SK-N-SH (cell line): Measurements from ENCODE around the gene RRBP1. TPM values are rescaled to one million over a fixed set of nuclear protein-coding genes. Genes with fewer than 3 reads are reported as not detected.

Source experiments
- CTCF ChIA-PET: fragments of 300-600, 350-600 bp; formaldehyde crosslinking; extraction: SDS; loops from one replicate; lab custom pipeline; 2021; lab: Yijun Ruan, JAX
- POLR2A ChIA-PET: fragments of 350-600 bp; sonication (Branson Sonifier 250); formaldehyde crosslinking; extraction: SDS; loops from one replicate; lab custom pipeline; 2020; ENCODE audit warnings: antibody characterized with exemption, inconsistent platforms; lab: Yijun Ruan, JAX
- DNase-seq: peaks from one replicate; pipeline ENCODE4 v3.0.0; 2012
- H2AFZ ChIP-seq: fragments of 200-600 bp; sonication (generic); 2 replicates; pipeline ENCODE4 v1.8.1; 2016; ENCODE audit warnings: antibody characterized with exemption, mild to moderate bottlenecking, low read depth
- H3F3A ChIP-seq: fragments of 200-600 bp; sonication (generic); replicated peaks from 2 replicates; pipeline ENCODE3; 2016; ENCODE audit warnings: antibody characterized with exemption, mild to moderate bottlenecking; ENCODE audit not compliant: insufficient read depth
- H3K27ac ChIP-seq, 2 experiments: fragments of 200-500 bp in 1 of 2; fragments of 200-600 bp in 1 of 2; sonication (Bioruptor generic) in 1 of 2; sonication (generic), shearing (Covaris generic) in 1 of 2; 2 replicates each; pipeline versions ENCODE4 v1.5.1 to v1.6.1; 2014 to 2016; ENCODE audit warnings: low read depth in 2 of 2, inconsistent platforms in 1 of 2, low read length in 1 of 2, mild to moderate bottlenecking in 1 of 2, mixed read lengths in 1 of 2
- H3K27me3 ChIP-seq: fragments of 200-600 bp; sonication (generic), shearing (Covaris generic); 2 replicates; pipeline ENCODE4 v1.6.1; 2016; ENCODE audit warnings: mixed run types; ENCODE audit not compliant: insufficient read depth
- H3K36me3 ChIP-seq, 2 experiments: fragments of 200-500 bp in 1 of 2; fragments of 200-600 bp in 1 of 2; sonication (Bioruptor generic) in 1 of 2; sonication (generic) in 1 of 2; replicated peaks in 1 of 2; 2 replicates each; pipeline versions ENCODE3 to v1.5.1; 2014 to 2016; ENCODE audit warnings: low read length in 1 of 2, mild to moderate bottlenecking in 1 of 2; ENCODE audit not compliant: insufficient read depth in 2 of 2, control insufficient read depth in 1 of 2
- H3K4me1 ChIP-seq, 2 experiments: fragments of 200-500 bp in 1 of 2; fragments of 200-600 bp in 1 of 2; sonication (Bioruptor generic) in 1 of 2; sonication (generic), shearing (Covaris generic) in 1 of 2; 2 replicates each; pipeline versions ENCODE4 v1.5.1 to v1.6.1; 2014 to 2016; ENCODE audit warnings: low read depth in 1 of 2, low read length in 1 of 2, mixed run types in 1 of 2; ENCODE audit not compliant: insufficient read depth in 2 of 2, control insufficient read depth in 1 of 2
- H3K4me2 ChIP-seq: fragments of 200-600 bp; sonication (generic), shearing (Covaris generic); 2 replicates; pipeline ENCODE4 v1.6.1; 2017; ENCODE audit warnings: mixed run types
- H3K4me3 ChIP-seq, 2 experiments: fragments of 200-500 bp in 1 of 2; fragments of 200-600 bp in 1 of 2; sonication (Bioruptor generic) in 1 of 2; sonication (generic), shearing (Covaris generic) in 1 of 2; 2 replicates each; pipeline versions ENCODE4 v1.5.1 to v1.8.1; 2014 to 2016; ENCODE audit warnings: low read depth in 2 of 2, inconsistent platforms in 1 of 2, low read length in 1 of 2, mild to moderate bottlenecking in 1 of 2, mixed read lengths in 1 of 2, moderate library complexity in 1 of 2
- H3K79me2 ChIP-seq: fragments of 200-600 bp; sonication (generic); 2 replicates; pipeline ENCODE4 v1.8.1; 2017; ENCODE audit warnings: mild to moderate bottlenecking; ENCODE audit not compliant: insufficient read depth
- H3K9ac ChIP-seq: fragments of 200-600 bp; sonication (generic); 2 replicates; pipeline ENCODE4 v1.6.1; 2017; ENCODE audit warnings: mixed run types
- H3K9me2 ChIP-seq: fragments of 200-600 bp; sonication (generic); 2 replicates; pipeline ENCODE4 v1.6.1; 2017; ENCODE audit warnings: mixed run types
- H3K9me3 ChIP-seq: fragments of 200-600 bp; sonication (generic); 2 replicates; pipeline ENCODE4 v1.6.1; 2017; ENCODE audit warnings: mixed run types, mild to moderate bottlenecking, moderate library complexity
- H4K20me1 ChIP-seq: fragments of 200-600 bp; sonication (generic); 2 replicates; pipeline ENCODE4 v1.6.1; 2017; ENCODE audit warnings: mild to moderate bottlenecking, mixed run types; ENCODE audit not compliant: insufficient read depth
- CHD2 ChIP-seq: fragments of 150-350 bp; IDR thresholded peaks from 2 replicates; pipeline ENCODE4 v1.6.1; 2018; ENCODE audit warnings: low read length; ENCODE audit not compliant: partially characterized antibody
- CTCF ChIP-seq: fragments of 200-600 bp; sonication (generic); IDR thresholded peaks from 2 replicates; pipeline ENCODE4 v1.6.1; 2017; ENCODE audit warnings: antibody characterized with exemption, mild to moderate bottlenecking, moderate library complexity
- EZH2phosphoT487 ChIP-seq: fragments of 200-600 bp; sonication (generic); IDR thresholded peaks from 2 replicates; pipeline ENCODE4 v1.6.1; 2017; ENCODE audit warnings: low read depth, mixed run types, mild to moderate bottlenecking, antibody characterized with exemption, moderate library complexity, borderline replicate concordance
- FOXJ3 ChIP-seq: sonication (generic); formaldehyde crosslinking; IDR thresholded peaks from 2 replicates; pipeline ENCODE4 v1.5.1; 2020; ENCODE audit warnings: mild to moderate bottlenecking, missing genetic modification reagents
- GABPA ChIP-seq: IDR thresholded peaks from 2 replicates; pipeline ENCODE4 v1.4.0; 2012; ENCODE audit warnings: low read depth, mild to moderate bottlenecking
- GATA2 ChIP-seq: sonication (generic); formaldehyde crosslinking; IDR thresholded peaks from 2 replicates; pipeline ENCODE4 v1.5.0; 2020; ENCODE audit warnings: mild to moderate bottlenecking, missing genetic modification reagents
- MAX ChIP-seq: IDR thresholded peaks from 2 replicates; pipeline ENCODE4 v1.4.0; 2012; ENCODE audit warnings: low read depth
- MEF2A ChIP-seq: IDR thresholded peaks from 2 replicates; pipeline ENCODE4 v1.4.0; 2012; ENCODE audit warnings: low read depth, borderline replicate concordance
- MXI1 ChIP-seq: IDR thresholded peaks from 2 replicates; pipeline ENCODE4 v1.6.1; 2012; ENCODE audit warnings: mild to moderate bottlenecking, low read depth, low read length, improper control_type of control experiment
- NFIC ChIP-seq: IDR thresholded peaks from 2 replicates; pipeline ENCODE4 v1.4.0; 2012; ENCODE audit warnings: borderline replicate concordance
- NRF1 ChIP-seq: IDR thresholded peaks from 2 replicates; pipeline ENCODE4 v1.6.1; 2012; ENCODE audit warnings: low read depth, mild to moderate bottlenecking, low read length
- POLR2AphosphoS5 ChIP-seq: IDR thresholded peaks from 2 replicates; pipeline ENCODE4 v1.6.1; 2012; ENCODE audit warnings: low read depth, low read length
- RAD21 ChIP-seq: IDR thresholded peaks from 2 replicates; pipeline ENCODE4 v1.6.1; 2012; ENCODE audit warnings: mild to moderate bottlenecking, low read length
- RCOR1 ChIP-seq: fragments of 150-350 bp; IDR thresholded peaks from 2 replicates; pipeline ENCODE4 v1.6.1; 2017; ENCODE audit warnings: antibody characterized with exemption, low read length
- RXRA ChIP-seq: IDR thresholded peaks from 2 replicates; pipeline ENCODE4 v1.4.0; 2012; ENCODE audit warnings: low read depth, mild to moderate bottlenecking, borderline replicate concordance
- SIN3A ChIP-seq: IDR thresholded peaks from 2 replicates; pipeline ENCODE4 v1.6.1; 2012; ENCODE audit warnings: low read depth, mild to moderate bottlenecking, low read length, moderate library complexity, borderline replicate concordance
- SMC3 ChIP-seq: IDR thresholded peaks from 2 replicates; pipeline ENCODE4 v1.6.1; 2012; ENCODE audit warnings: low read depth, low read length, improper control_type of control experiment
- TAF1 ChIP-seq: IDR thresholded peaks from 2 replicates; pipeline ENCODE4 v1.6.1; 2012; ENCODE audit warnings: low read depth, mild to moderate bottlenecking, low read length, moderate library complexity, borderline replicate concordance
- TEAD4 ChIP-seq: IDR thresholded peaks from 2 replicates; pipeline ENCODE4 v1.4.0; 2012; ENCODE audit warnings: mild to moderate bottlenecking, borderline replicate concordance; ENCODE audit not compliant: insufficient read depth
- USF2 ChIP-seq: fragments of 150-350 bp; IDR thresholded peaks from 2 replicates; pipeline ENCODE4 v1.6.1; 2017; ENCODE audit warnings: antibody characterized with exemption, low read length, low read depth, borderline replicate concordance
- YY1 ChIP-seq: IDR thresholded peaks from 2 replicates; pipeline ENCODE4 v1.4.0; 2012; ENCODE audit warnings: low read depth, mild to moderate bottlenecking
- ZBTB33 ChIP-seq: IDR thresholded peaks from 2 replicates; pipeline ENCODE4 v1.4.0; 2012; ENCODE audit warnings: low read depth, borderline replicate concordance
- WGBS: methylation state at CpG from one replicate; pipeline ENCODE4 v1.1.6; 2017; ENCODE audit warnings: low lambda C conversion rate; 5-methylcytosine and 5-hydroxymethylcytosine counted together
- polyA plus RNA-seq, 3 experiments: library from polyadenylated mRNA; depleted of rRNA; stranded (reverse); fragments of >200 nt; gene quantifications; 2 replicates each; pipeline ENCODE4 v1.2.3, GENCODE V29; 2012

Gene RRBP1
- polyA plus RNA-seq, 1 of the 3 experiments (the other 2 are of a cell fraction): 50.2 TPM

- Histone ChIP-seq H3K4me3 (no peak overlapping the region), H2AFZ (no peak overlapping the region), H3K36me3 (no peaks in the 10 kb centered on the region), H3K4me1 (no peaks in the 10 kb centered on the region), H3K9me3 (no peaks in the 10 kb centered on the region), H3K79me2 (no peaks in the 10 kb centered on the region), H3K4me2 (no peak overlapping the region), H3F3A (no peaks in the 10 kb centered on the region), H3K9ac (no peak overlapping the region), H3K27ac (no peak overlapping the region), H4K20me1 (no peaks in the 10 kb centered on the region), H3K27me3 (no peaks in the 10 kb centered on the region; the same call in 1 of the 2 replicates), H3K9me2 (no peaks in the 10 kb centered on the region)
- TF ChIP-seq RCOR1 (no peak), SMC3 (no peak), CTCF (no peak), MEF2A (no peak), TAF1 (no peak), GABPA (no peak), NRF1 (no peak), RXRA (no peak), RAD21 (no peak), SIN3A (no peak), MAX (no peak)
- DNase-seq: no peak
- 48% methylated on average over 4 of the region's 4 CpGs for WGBS
- ChIA-PET CTCF (interaction anchor here (1.1 kb wide), 1 partner anchor 18 kb away, joined by 3 read pairs; no protein-coding TSS in a partner anchor), POLR2A (no interaction called here)
These were observed 30.2 kb upstream of the RRBP1 start for GRCh38 chr20:17712201-17712600.

GRCh38 chr20:17711267-17711627 is 29.2 kb upstream of the RRBP1 start:
- H3K9me2 ChIP-seq: no peaks in the 10 kb centered on the region
- no peak for DNase-seq
- no peak overlapping the region for H2AFZ ChIP-seq
- no peaks in the 10 kb centered on the region for H3K79me2 ChIP-seq
- no peak overlapping the region for H3K4me2 ChIP-seq
- H3K9me3 ChIP-seq: no peaks in the 10 kb centered on the region
- H3K27me3 ChIP-seq: no peaks in the 10 kb centered on the region; the same call in 1 of the 2 replicates
- H3K27ac ChIP-seq: no peak overlapping the region
- H3K4me3 ChIP-seq: no peak overlapping the region
- no peaks in the 10 kb centered on the region for H4K20me1 ChIP-seq
- H3K4me1 ChIP-seq: no peaks in the 10 kb centered on the region
- WGBS: 67% methylated on average over 5 of the region's 5 CpGs
- H3K36me3 ChIP-seq: no peaks in the 10 kb centered on the region
- no peaks in the 10 kb centered on the region for H3F3A ChIP-seq
- POLR2A ChIA-PET: no interaction called here
- no peak overlapping the region for H3K9ac ChIP-seq
- no peak for TF ChIP-seq MEF2A
- no peak for TF ChIP-seq GABPA
- no peak for TF ChIP-seq POLR2AphosphoS5
- TF ChIP-seq ZBTB33: no peak
- TF ChIP-seq USF2: no peak
- TF ChIP-seq MXI1: no peak
- TF ChIP-seq NFIC: no peak
- no peak for TF ChIP-seq CHD2
- no peak for TF ChIP-seq GATA2 (CRISPR knock-in tag)
- no peak for TF ChIP-seq TEAD4
- TF ChIP-seq YY1: no peak
- no peak for TF ChIP-seq FOXJ3 (CRISPR knock-in tag)
- no peak for TF ChIP-seq EZH2phosphoT487
- TF ChIP-seq, all 33 proteins: peak for 0
- CTCF ChIA-PET: interaction anchor here (0.6 to 1.0 kb wide), 2 partner anchors 29 to 127 kb away, joined by 3 to 4 read pairs; partner anchors contain the start of gene RRBP1
